SKM-1 treated with dmso at 0.1 percent for 144 hours (cell line): ENCODE data around the gene RAD52.
"Not testable (repeated sequence)": the region's sequence is repeated elsewhere in the genome, so short reads cannot be mapped to it uniquely, and the experiment has no call there.

Experiments
- DNase-seq: peaks from one replicate; lab custom pipeline; 2025; ENCODE audit not compliant: unreplicated experiment; lab: John Stamatoyannopoulos, UW

The RAD52 gene

GRCh38 chr12:968545-968944 lies 19.1 kb upstream of the RAD52 start:
- no peak for DNase-seq

DNA sequence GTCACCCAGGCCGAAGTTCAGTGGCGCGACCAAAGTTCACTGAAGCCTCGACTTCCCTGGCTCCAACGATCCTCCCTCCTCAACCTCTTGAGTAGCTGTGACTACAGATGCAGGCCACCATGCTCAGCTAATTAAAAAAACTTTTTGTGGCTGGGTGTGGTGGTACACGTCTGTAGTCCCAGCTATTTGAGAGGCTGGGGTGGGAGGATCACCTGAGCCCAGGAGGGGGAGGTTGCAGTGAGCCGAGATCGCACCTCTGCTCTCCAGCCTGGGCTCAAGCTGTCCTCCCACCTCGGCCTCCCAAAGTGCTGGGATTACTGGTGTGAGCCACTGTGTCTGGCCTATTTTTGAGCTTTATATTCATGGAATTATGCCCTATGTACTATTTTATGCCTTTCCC lies 18.1 kb upstream of the RAD52 start:
- no peak for DNase-seq

- peak; percentile 17 for DNase-seq
These were observed 17.2 kb upstream of the RAD52 start for GRCh38 chr12:966724-967123.

DNA sequence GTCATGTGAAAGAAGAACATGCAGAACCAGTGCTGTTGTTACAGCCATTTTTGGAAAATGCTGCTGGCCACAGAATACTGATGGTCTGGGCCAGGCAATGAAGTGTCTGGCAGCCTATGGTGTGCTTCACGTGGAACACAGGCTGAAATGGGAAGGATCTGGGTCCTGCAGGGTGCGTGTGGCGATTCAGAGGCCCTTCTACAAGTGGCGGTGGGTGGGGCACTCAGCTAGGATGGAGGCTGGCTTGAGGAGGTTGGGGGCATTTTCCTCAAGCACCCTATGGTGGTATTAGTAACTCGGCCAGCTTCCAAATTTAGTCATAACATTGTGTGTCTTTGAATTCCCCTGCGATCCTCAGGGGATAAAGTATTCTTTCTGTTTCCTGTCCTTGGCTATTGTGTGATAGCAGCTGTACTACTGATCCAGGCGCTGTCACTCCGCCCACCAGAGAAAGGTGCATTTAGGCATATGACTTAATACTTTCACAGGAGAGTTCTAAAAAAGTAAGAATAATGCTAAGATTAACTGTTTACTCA lies 9.2 kb upstream of the RAD52 start:
- DNase-seq: no peak

DNA sequence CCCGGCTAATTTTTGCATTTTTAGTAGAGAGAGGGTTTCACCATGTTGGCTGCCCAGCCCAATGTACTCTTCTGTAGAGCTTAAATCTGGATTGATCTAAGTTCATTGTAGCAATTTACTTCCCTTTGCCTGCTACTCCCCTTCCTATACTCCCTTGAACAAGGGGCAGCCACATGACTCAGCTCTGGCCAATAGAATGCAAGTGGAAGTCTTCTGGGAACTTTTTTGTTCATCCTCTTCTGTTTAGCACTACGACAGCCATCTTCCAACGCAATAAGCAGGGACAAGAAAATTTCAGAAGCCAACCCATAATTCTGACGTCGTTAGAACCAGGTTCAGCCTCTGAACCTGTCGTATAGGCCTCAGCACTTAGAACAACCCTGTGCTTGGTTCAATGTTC lies 6.4 kb upstream of the RAD52 start:
- DNase-seq: no peak

- DNase-seq: no peak
These were observed 5.2 kb upstream of the RAD52 start for GRCh38 chr12:954741-955140.

DNA sequence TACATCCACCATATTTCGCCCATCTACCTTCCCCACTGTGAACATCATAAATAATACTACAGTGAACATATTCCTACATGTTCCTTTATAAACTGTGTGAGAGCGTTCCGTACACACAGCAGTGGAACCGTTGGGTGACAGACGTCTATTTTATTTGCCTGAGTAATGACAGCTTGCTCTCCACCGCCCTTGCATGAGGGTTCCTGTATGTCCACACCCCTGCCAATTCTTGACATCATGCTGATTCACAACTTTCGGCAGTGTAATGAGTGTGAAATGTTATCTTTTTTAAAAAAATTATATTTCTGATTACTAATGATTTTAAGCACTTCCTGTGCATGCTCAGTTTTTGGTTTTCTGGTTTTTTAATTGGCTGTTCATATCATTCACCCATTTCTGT lies 4.3 kb upstream of the RAD52 start:
- DNase-seq: no peak

- DNase-seq: no peak
These were observed 1.7 kb upstream of the RAD52 start for GRCh38 chr12:951176-951575.

DNA sequence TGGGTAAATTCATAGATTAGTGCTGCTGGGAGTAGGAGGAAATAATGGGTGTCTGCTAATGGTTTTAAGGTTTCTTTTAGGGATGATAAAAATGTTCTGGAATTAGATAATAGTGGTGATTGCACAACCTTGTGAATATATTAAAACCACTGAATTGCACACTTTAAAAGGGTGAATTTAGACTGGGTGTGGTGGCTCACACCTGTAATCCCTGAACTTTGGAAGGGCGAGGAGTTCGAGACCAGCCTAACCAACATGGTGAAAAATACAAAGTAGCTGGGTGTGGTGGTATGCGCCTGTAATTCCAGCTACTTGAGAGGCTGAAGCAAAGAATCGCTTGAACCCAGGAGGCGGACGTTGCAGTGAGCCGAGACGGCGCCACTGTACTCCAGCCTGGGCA lies 1.3 kb downstream of the RAD52 start:
- DNase-seq: no peak

- DNase-seq: no peak
These were observed 2.9 kb downstream of the RAD52 start for GRCh38 chr12:946631-947030.

DNA sequence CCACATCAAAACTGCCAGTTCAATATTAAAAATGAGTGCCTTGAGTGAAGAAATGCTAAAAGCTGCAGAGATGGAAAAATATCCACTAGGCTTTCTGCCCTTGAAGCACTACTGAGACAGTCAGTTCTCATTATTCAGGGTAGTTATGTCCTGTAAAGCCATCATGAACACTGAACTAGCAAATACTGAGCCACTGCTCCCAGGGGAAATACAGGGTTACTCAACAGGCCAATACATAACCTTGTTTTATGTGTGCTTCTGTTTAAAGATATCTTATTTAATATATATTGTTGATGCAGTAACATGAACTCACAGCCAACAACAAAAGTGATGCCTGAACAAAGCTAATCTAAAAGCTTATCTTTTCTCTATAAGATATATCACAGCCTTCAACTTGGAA lies 3.3 kb downstream of the RAD52 start:
- DNase-seq: no peak

GRCh38 chr12:944211-944610 lies 5.3 kb downstream of the RAD52 start:
- no peak for DNase-seq

- DNase-seq: no peak
These were observed 6.4 kb downstream of the RAD52 start for GRCh38 chr12:943051-943450.

GRCh38 chr12:938810-939209 lies 10.7 kb downstream of the RAD52 start:
- DNase-seq: no peak

DNA sequence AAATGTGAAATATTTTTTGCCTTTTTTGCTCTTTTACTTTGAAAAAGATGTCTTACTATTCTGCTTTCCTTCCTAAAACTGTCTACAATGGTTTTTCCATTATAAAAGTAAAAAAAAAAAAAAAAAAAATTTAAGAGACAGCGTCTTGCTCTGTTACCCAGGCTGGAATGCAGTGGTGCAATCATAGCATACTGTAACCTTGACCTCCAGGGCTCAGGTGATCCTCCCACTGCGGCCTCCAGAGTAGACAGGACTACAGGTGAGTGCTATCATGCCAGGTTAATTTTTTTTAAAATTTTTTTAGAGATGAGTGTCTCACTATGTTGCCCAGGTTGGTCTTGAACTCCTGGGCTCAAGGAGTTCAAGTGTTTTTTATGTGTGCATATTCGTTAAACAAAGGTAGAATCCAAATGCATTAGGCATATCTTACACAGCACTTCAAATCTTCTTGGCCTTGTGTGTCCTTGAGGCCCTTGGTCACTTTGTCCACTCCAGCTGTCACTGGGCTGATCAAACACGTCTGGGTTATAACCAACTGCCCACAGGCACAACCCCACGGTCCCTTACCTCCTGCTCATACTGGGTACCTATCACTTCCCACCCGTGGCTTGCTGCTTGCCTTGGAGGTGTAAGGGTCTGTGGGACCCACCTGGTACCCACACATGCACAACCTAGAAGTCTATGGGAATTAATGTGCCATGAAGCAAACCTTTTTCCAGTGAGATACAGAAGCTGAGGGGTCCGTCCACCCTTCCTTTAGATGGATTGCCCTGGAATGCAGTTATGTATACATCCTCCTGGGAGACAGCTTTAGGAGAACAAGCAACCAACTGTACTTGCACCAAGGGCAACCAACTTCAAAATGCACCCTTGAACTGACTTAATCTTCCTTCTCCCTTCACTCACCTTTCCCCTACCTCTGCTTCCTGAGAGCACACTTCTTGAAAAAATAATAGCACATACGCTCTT lies 12.8 kb downstream of the RAD52 start:
- no peak for DNase-seq

DNA sequence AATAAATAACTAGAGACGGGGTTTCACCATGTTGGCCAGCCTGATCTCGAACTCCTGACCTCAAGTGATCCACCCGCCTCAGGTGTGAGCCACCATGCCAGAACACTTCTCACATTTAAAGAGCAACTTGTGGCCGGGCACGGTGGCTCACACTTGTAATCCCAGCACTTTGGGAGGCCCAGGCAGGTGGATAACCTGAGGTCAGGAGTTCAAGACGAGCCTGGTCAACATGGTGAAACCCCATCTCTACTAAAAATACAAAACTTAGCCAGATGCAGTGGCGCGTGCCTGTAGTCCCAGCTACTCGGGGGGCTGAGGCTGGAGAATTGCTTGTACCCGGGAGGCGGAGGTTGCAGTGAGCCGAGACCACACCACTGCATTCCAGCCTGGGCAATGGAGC lies 13.6 kb downstream of the RAD52 start:
- not testable (repeated sequence) for DNase-seq

DNA sequence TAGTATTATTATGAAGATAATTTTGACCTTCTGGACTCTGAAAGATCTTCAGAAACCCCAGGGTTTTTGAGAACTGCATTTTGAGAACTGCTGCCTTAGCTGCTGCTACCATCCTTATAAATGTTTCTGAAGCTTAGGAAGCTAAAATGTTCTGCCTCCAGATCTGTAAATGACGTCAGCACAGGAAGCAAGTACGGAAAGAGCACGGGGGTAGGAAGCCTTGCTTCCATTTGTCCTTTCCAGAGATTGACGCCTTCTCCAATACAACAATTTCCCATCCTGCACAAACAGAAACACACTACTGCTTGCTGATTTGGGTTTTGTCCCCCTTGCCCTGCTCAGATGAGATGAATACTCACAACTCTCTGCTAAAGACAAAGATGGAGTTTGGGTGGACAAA lies 17.9 kb downstream of the RAD52 start:
- no peak for DNase-seq

DNA sequence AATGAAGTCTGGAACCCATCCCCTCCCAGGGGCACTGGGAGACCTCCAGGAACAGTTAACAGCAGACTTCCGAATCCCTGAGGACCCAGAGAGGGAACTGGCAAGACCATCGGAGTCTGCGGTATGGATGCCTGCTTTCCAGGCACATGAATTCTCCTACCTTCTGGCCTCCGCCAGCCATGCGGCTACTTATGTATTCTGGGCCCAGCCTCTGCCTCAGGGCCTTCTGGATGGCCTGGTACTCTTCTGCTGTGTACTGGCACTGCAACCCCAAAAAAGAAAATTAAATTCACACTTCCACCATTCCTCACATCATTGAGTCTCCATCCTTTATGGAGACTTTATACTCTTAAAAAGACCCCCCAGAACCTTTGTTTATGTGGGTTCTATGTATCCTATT lies 18.4 kb downstream of the RAD52 start:
- DNase-seq: no peak

DNA sequence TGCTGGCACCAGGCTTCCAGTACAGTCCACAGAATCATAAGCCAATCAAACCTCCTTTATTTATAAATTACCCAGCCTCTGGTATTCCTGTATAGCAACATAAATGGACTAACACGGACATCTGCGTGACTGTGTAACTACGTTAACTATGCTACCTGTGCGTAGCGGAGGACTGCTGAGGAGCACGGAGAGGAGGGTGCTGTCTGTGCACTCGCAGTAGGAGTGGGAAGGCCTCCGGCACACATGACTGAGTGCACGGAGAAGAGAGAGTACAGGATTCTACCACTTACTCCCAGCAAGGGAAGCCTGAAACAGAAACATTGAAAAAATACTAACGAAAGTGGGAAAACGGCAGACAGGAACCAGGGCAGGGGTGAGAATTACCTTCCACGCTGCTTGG lies 22.9 kb downstream of the RAD52 start:
- no peak for DNase-seq

DNA sequence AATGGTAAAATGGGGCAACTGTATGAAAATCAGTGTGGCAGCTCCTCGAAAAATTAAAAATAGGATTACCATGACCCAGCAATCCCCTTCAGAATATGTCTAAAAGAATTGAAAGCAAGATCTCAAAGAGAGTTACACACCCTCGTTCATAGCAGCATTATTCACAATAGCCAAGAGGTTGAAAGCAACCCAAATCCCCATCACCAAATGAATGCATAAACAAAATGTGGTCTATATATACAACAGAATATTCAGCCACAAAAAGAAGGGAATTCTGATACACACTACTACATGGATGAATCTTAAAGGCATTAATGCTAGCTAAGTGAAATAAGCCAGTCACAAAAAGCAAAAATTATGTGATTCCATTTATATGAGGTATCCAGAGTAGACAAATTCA lies 27.2 kb downstream of the RAD52 start:
- no peak for DNase-seq

DNA sequence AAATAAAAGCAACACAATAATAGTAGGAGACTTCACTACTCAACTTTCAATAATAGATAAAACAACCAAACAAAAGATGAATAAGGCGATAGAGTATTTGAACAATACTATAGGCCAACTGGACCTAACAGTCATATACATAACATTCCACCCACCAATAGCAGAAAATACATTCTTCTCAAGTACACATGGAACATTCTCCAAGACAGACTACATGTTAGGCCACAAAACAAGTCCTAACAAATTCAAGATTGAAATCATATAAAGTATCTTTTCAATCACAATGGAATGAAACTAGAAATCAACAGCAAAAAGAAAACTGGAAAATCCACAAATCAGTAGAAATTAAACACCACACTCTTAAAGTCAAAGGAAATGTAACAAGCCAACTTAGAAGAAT lies 28.8 kb downstream of the RAD52 start:
- no peak for DNase-seq

DNA sequence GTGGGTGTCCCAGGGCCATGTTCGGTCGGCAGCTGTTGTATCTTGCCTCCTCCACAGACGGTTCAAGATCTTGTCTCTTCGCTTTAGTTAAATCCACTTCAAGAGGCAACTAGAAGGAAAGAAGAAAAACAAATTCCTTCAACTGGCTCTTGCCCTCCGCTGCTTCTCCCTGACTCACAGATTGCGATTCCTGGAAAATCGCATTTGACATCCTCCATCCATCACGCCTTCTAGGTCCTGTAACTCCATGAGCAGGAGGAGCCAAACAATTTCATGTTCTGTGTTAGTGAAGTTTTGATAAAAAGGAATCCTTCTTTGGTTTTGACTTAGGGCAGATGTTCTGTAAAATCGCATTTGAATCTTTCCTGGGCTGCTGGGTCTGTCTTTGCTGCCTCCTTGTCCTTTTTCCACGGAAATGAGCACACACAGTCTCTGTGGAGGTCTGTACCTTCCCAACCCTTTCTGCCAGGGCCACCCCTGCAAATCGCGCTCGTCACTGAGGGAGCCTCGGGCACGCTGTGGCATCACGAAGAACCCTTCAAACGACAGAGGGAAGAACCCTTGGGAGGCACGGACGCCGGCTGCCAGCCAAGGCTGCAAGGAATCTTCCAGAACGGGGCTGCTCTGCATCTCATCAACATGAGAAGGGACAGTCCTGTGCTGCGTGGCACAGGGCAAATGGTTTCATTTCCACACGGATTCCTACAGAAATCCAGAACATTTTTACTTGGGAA lies 32.6 kb downstream of the RAD52 start:
- DNase-seq: no peak
